ENCODE results near the gene CCHCR1. TPM values are rescaled to one million over a fixed set of nuclear protein-coding genes. Genes with fewer than 3 reads are reported as not detected.

The CCHCR1 gene
- total and polyA plus RNA-seq, 2 of the 13 experiments (the other 11 are each of a cell fraction or from before 2014, with no cell fraction given) = 14.6 to 28.2 TPM

DNA sequence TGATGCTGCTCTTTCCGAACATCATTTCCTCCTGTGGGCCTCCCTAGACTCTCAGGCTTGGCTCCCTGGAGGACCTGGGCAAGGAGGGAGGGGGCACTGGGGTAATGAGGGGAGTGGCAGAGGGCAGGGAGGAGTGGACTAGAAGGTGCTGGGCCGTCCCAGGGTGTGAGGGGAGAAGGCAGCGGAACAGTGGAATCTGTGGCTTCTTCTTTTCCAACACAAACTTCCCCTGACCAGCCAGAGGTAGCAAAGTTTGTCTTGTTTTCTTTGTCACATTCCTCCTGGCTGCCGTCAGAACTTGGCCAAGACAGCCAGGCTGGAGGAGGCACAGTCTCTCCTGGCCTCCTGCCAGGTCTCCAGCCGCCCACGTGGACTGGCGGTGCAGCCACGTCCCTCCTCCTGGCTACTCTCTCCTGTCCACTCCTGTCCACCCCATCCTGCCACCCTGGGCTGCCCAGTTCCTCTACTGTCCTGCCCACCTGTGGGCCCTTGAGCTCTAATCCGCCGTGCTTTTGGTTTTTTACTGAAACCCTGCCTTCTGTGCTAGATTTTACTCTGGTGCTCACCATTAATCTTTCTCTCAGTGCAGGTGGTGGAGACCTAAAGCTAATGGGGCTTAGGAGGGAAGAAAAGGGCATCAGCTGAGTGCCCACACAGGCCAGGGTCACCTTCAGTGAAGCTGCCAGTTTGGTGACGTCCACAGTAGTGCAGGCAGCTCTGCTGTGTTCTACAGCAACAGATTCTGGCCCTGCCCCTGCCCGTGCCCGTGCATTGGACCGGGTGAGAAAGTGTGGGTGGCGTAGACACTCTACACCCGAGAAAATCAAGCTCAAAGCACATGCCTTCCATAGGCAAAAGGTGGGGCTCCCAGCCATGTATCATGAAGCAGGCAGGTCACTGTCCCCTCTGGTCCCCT is 34.6 kb downstream of the CCHCR1 start (continued):
- TF ChIP-seq, protein P1, sequence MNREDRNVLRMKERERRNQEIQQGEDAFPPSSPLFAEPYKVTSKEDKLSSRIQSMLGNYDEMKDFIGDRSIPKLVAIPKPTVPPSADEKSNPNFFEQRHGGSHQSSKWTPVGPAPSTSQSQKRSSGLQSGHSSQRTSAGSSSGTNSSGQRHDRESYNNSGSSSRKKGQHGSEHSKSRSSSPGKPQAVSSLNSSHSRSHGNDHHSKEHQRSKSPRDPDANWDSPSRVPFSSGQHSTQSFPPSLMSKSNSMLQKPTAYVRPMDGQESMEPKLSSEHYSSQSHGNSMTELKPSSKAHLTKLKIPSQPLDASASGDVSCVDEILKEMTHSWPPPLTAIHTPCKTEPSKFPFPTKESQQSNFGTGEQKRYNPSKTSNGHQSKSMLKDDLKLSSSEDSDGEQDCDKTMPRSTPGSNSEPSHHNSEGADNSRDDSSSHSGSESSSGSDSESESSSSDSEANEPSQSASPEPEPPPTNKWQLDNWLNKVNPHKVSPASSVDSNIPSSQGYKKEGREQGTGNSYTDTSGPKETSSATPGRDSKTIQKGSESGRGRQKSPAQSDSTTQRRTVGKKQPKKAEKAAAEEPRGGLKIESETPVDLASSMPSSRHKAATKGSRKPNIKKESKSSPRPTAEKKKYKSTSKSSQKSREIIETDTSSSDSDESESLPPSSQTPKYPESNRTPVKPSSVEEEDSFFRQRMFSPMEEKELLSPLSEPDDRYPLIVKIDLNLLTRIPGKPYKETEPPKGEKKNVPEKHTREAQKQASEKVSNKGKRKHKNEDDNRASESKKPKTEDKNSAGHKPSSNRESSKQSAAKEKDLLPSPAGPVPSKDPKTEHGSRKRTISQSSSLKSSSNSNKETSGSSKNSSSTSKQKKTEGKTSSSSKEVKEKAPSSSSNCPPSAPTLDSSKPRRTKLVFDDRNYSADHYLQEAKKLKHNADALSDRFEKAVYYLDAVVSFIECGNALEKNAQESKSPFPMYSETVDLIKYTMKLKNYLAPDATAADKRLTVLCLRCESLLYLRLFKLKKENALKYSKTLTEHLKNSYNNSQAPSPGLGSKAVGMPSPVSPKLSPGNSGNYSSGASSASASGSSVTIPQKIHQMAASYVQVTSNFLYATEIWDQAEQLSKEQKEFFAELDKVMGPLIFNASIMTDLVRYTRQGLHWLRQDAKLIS (CRISPR knock-in tag; IDR thresholded peaks at IDR 0.05) = no peak
- TF ChIP-seq, protein P2, sequence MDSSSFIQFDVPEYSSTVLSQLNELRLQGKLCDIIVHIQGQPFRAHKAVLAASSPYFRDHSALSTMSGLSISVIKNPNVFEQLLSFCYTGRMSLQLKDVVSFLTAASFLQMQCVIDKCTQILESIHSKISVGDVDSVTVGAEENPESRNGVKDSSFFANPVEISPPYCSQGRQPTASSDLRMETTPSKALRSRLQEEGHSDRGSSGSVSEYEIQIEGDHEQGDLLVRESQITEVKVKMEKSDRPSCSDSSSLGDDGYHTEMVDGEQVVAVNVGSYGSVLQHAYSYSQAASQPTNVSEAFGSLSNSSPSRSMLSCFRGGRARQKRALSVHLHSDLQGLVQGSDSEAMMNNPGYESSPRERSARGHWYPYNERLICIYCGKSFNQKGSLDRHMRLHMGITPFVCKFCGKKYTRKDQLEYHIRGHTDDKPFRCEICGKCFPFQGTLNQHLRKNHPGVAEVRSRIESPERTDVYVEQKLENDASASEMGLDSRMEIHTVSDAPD (CRISPR knock-in tag; IDR thresholded peaks at IDR 0.05) = no peak
- TF ChIP-seq ISX (CRISPR knock-in tag; conservative IDR thresholded peaks at IDR 0.05) (no peak), ZNF296 (CRISPR knock-in tag; conservative IDR thresholded peaks at IDR 0.05) (no peak), ZNF543 (CRISPR knock-in tag; IDR thresholded peaks at IDR 0.05) (no peak), ZNF556 (CRISPR knock-in tag; IDR thresholded peaks at IDR 0.05; ENCODE audit: borderline replicate concordance) (no peak), TEAD3 (CRISPR knock-in tag; optimal IDR thresholded peaks at IDR 0.05; ENCODE audit: borderline replicate concordance) (peak; percentile 65), ZNF788 (CRISPR knock-in tag; IDR thresholded peaks at IDR 0.05; ENCODE audit: borderline replicate concordance) (0 out of 2 replicates have a peak, but pooled peaks have one; percentile 40), SMAD3 (CRISPR knock-in tag; IDR thresholded peaks at IDR 0.05) (no peak), EED (CRISPR knock-in tag; IDR thresholded peaks at IDR 0.05) (0 out of 2 replicates have a peak, but pooled peaks have one; percentile 29)
- TF ChIP-seq, protein P3, sequence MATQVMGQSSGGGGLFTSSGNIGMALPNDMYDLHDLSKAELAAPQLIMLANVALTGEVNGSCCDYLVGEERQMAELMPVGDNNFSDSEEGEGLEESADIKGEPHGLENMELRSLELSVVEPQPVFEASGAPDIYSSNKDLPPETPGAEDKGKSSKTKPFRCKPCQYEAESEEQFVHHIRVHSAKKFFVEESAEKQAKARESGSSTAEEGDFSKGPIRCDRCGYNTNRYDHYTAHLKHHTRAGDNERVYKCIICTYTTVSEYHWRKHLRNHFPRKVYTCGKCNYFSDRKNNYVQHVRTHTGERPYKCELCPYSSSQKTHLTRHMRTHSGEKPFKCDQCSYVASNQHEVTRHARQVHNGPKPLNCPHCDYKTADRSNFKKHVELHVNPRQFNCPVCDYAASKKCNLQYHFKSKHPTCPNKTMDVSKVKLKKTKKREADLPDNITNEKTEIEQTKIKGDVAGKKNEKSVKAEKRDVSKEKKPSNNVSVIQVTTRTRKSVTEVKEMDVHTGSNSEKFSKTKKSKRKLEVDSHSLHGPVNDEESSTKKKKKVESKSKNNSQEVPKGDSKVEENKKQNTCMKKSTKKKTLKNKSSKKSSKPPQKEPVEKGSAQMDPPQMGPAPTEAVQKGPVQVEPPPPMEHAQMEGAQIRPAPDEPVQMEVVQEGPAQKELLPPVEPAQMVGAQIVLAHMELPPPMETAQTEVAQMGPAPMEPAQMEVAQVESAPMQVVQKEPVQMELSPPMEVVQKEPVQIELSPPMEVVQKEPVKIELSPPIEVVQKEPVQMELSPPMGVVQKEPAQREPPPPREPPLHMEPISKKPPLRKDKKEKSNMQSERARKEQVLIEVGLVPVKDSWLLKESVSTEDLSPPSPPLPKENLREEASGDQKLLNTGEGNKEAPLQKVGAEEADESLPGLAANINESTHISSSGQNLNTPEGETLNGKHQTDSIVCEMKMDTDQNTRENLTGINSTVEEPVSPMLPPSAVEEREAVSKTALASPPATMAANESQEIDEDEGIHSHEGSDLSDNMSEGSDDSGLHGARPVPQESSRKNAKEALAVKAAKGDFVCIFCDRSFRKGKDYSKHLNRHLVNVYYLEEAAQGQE (IDR thresholded peaks at IDR 0.05; ENCODE audit: borderline replicate concordance in 1 of 2, low read depth in 1 of 2, low read length in 2 of 2) = no peak
- TF ChIP-seq, protein P4, sequence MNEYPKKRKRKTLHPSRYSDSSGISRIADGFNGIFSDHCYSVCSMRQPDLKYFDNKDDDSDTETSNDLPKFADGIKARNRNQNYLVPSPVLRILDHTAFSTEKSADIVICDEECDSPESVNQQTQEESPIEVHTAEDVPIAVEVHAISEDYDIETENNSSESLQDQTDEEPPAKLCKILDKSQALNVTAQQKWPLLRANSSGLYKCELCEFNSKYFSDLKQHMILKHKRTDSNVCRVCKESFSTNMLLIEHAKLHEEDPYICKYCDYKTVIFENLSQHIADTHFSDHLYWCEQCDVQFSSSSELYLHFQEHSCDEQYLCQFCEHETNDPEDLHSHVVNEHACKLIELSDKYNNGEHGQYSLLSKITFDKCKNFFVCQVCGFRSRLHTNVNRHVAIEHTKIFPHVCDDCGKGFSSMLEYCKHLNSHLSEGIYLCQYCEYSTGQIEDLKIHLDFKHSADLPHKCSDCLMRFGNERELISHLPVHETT (CRISPR knock-in tag; conservative IDR thresholded peaks at IDR 0.05) = no peak
- TF ChIP-seq, protein P5, sequence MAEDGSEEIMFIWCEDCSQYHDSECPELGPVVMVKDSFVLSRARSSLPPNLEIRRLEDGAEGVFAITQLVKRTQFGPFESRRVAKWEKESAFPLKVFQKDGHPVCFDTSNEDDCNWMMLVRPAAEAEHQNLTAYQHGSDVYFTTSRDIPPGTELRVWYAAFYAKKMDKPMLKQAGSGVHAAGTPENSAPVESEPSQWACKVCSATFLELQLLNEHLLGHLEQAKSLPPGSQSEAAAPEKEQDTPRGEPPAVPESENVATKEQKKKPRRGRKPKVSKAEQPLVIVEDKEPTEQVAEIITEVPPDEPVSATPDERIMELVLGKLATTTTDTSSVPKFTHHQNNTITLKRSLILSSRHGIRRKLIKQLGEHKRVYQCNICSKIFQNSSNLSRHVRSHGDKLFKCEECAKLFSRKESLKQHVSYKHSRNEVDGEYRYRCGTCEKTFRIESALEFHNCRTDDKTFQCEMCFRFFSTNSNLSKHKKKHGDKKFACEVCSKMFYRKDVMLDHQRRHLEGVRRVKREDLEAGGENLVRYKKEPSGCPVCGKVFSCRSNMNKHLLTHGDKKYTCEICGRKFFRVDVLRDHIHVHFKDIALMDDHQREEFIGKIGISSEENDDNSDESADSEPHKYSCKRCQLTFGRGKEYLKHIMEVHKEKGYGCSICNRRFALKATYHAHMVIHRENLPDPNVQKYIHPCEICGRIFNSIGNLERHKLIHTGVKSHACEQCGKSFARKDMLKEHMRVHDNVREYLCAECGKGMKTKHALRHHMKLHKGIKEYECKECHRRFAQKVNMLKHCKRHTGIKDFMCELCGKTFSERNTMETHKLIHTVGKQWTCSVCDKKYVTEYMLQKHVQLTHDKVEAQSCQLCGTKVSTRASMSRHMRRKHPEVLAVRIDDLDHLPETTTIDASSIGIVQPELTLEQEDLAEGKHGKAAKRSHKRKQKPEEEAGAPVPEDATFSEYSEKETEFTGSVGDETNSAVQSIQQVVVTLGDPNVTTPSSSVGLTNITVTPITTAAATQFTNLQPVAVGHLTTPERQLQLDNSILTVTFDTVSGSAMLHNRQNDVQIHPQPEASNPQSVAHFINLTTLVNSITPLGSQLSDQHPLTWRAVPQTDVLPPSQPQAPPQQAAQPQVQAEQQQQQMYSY (CRISPR knock-in tag; IDR thresholded peaks at IDR 0.05) = no peak

Measured in HepG2 (cell line).